Stimulated activated CD4-positive, alpha-beta T cell treated with anti-CD3 and anti-CD28 coated beads, Interleukin-2, amount 100 ng/mL, for 48 hours (primary cell): ENCODE results near the gene FNDC5.

Experiments
- DNase-seq, 2 donors: peaks; one replicate each; pipeline ENCODE4 v3.0.0-alpha.2; 2020

Gene FNDC5

GRCh38 chr1:32863881-32864245, 6.8 kb downstream of the FNDC5 start:
- DNase-seq, result no peak

- DNase-seq, result no peak
Measured at GRCh38 chr1:32863218-32863880, 7.4 kb downstream of the FNDC5 start.

DNA sequence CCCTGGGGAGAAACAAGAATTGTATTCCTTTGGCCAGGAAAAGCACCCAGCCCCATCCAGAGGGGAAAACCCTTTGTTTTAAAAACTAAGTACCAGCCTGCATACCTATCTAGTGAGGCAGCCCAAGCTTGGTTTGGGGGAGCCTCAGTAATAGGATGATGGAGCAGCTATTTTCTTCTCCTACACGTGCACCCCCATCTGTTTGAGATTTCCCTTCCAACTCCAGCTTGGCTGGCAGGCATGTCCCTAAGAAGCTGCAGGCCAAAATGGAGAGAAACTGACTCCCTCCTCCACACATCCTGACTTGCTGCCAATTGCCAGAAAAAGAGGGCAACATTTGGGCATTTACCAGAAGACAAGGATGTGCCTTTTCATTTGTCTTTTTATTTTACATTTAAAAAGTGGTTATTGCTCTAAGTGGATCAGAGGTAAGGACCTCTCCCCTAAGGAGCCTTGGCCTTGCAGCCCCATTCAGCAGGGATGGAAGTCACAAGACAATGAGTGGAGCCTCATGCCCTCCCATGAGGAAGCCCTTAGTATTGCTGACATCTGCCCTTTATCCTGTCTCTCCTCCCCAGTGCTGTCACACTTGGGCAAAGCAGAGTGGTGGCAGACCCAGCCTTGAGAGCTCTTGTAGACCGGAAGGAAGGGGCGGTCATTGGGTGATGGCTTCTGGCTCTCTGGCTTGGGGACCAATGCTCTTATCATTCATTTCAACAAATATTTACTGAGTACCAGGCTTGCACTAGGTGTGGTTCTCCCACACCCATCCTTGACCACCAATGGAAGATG, 8.6 kb downstream of the FNDC5 start:
- DNase-seq, result no peak

DNA sequence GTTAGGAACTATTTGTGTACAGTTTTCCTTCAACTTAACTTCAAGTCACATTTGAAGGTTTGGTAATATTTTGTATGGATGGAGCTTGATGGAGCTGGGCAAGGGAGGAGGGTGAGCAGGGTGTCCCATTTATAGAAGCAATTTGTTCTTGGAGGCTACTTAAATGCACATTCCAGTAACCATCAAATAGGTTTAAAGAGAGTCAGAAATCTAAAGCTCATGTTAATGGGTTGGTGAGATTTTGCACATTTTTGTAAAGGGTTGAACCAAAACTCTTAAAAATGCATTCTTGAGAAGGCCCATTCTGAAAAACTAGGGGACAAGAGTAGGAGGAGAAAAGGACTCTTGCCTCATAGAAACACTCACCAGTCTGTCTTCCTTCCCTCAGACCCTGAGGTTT, 10.1 kb downstream of the FNDC5 start:
- DNase-seq, result no peak

GRCh38 chr1:32859915-32860314, 10.8 kb downstream of the FNDC5 start:
- DNase-seq, result no peak

- DNase-seq, result no peak
Measured at GRCh38 chr1:32858791-32859190, 11.9 kb downstream of the FNDC5 start.

GRCh38 chr1:32858136-32858535, 12.6 kb downstream of the FNDC5 start:
- DNase-seq, result no peak

GRCh38 chr1:32855861-32856617, 14.7 kb downstream of the FNDC5 start:
- no peak for DNase-seq

GRCh38 chr1:32848354-32849063, 22.2 kb downstream of the FNDC5 start:
- DNase-seq, result no peak

- no peak for DNase-seq
Measured at GRCh38 chr1:32831878-32832277, 38.8 kb downstream of the FNDC5 start.

DNA sequence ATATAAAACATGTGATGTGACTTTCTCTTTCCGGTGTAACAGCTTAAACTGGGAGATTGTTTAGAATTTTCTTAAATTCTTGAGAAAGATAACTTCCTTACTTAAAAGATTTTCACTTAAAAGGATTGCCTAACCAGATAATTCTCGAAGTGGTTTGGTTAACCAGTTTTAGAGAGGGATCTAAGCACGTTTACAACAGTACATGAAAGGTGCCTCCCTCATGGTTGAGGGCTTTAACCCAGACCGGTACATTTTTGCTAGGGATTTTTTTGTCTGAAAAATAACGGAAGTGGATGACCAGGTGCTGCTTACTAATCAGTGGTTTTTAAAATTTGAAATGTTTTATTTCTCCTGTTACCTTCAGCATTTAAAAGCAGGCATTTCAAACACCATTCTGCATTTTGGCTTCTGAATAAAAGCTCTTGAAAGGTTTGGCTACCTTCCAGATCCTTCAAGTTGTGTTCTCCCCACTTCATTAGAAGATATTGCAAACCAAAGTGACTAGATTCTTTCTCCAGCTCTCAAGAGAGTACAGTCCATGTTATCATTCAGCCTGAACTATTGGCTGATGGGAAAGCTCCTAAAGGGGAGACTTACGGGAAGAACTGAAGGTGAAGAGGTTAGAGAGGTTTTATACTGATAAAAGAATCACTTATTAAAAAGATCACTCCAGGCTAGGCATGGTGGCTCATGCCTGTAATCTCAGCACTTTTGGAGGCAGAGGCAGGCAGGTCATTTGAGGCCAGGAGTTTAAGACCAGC, 40.4 kb downstream of the FNDC5 start:
- no peak for DNase-seq

DNA sequence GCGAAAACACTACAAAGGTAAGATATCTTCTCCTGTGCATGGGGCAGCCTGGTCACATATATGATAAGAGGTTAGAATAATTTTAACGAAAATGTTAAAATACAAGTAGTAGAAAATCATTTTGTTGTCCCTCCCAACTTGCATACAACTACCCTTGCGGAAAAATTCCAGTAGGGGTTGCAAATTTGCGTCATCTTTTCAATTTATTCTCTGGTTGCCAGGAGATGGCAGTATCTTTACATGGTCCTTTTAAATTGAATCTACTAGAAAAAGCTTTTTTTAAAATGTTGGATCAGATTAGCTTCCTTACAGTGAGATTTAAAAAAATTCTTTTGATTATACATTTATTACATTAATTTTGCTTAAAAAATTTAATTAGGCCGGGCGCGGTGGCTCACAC, 42.4 kb downstream of the FNDC5 start:
- DNase-seq, result no peak

DNA sequence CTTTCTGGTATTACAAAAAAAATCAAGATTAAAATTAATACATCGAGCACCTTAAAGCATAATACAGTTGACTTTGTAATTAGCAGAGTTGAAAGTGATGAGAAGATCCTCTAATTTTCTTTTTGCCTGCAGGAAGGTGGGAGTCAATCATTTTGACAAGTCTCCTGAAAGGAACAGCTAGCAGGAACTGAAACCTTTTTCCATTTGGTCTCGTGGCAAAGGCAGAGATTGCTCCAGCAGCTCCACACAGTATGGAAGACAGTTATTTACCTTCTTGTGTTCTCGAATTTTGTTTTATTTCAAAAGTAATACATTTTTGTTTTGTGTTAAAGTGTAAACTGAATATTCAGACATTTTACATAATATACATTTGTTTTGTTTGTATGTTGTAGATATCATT, 45.5 kb downstream of the FNDC5 start:
- DNase-seq, result no peak

DNA sequence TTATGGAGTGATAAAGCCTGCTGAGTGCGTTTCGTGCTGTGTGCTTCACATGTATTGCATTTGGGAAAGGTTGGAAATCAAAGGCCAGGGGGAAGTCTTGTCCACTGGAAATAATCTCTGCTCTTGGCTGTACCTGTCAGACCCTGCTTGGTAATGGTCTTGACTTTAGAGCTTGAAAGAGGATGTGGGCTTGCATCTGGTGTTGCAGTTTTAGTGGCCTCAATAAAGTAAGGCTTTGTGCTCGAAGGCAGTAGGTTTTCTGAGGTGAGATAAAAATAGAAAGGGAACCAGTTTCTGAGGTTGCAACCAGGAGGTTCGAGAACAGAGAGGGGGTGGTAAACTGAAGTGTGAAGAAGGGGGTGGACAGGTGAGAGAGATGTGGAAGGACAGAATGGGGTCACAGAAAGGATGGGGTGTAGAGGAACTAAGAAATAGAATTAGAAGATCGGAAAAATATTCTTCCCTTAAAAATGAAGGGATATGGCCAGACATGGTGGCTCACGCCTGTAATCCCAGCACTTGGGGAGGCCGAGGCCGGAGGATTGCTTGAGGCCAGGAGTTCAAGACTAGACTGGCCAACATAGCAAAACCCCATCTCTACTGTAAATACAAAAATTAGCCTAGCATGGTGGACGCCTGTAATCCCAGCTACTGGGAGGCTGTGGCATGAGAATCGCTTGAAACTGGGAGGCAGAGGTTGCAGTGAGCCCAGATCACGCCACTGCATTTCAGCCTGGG, 51.7 kb downstream of the FNDC5 start:
- DNase-seq, result no peak

DNA sequence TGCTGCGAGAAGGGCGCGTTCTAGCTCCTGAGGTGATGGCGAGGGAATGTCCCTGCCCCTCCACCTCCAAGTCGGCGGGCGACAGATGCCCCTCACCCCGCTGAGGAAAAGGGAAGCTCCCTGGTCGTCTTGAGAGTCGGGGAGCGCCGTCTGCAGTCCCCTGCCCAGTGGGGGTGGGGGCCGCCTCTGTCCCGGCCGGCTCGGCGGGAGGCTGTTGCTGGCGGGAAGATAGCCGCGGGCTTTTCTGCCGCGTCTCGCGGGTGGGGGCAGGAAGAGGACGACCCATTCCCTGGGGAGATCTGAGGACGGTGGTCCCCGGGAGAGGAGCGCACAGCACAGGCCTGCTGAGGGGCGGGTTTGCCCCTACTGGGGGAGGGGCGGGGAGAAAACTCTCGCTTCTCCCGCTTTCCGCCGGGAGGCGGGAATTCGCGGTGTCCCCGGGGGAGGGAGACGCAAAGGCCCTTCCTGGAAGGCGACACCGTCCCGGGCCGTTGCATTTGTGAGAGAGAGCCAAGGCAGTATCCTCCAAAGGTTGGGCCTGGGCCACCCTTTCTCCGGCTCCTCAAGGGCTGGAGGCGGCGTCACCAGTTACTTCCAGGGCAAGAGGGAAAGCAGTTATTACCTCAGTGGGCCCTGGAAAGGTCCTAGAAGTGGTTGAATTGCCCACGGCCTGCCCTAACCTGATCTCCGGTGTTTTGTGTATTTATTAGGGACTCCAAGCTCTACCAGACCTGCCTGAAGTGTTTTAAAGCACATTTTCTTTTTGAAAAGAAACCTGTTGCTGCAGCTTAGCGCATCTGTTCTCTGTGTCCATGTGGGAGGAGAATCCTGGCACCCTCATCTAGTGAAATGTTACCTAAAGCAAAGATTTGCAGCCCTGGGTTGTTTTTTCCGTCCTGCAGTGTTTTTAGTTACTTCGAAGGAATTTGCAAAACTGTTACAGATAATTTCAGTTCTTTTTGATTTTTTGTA, 52.6 kb downstream of the FNDC5 start:
- DNase-seq, result peak in 1 of 2 donors; percentile 35

- peak; percentile 99 to 100 for DNase-seq
Measured at GRCh38 chr1:32817159-32817814, 53.4 kb downstream of the FNDC5 start, which contains the start of the genes S100PBP and YARS1. Gene S100PBP, plus strand, starts transcription at chr1:32817653. Its CDS starts 8,447 bp downstream, at chr1:32826100. Gene YARS1, minus strand, starts transcription at chr1:32817358. Its CDS starts 114 bp downstream, at chr1:32817244.

DNA sequence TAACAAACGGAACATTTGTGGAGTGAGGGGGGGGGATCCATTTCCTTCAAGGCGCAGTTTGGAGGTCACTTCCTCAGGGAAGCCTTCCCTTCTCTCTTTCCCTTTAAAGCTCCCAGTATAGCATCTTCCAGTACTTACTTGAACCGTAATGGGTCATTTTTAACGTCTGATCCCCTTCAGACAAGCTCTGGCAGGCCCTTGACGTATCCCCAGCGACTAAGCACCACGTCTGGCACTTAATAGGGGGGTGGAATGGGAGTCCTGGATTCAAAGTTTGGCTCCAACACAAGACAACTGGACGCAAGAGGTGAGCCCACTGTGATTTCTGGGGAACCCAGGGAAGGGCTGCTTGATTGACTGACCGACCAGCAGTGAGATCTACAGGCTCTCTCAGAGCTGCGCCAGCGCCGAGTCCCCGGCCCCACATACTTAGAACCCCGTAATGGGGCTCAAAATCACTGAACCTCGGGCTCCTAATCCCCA, 54.0 kb downstream of the FNDC5 start:
- no peak for DNase-seq

GRCh38 chr1:32813941-32814739, 56.6 kb downstream of the FNDC5 start:
- no peak for DNase-seq
